HG03442 (cell line): ENCODE data around the gene WTAP.
"Not testable (repeated sequence)": the region's sequence is repeated elsewhere in the genome, so short reads cannot be mapped to it uniquely, and the experiment has no call there.

Experiments used
- ATAC-seq: cut with Tn5 transposase; IDR thresholded peaks from one replicate; pipeline ENCODE4 v1.9.1; 2021; ENCODE audit warnings: mild to moderate bottlenecking, moderate library complexity; ENCODE audit not compliant: unreplicated experiment

WTAP gene

DNA sequence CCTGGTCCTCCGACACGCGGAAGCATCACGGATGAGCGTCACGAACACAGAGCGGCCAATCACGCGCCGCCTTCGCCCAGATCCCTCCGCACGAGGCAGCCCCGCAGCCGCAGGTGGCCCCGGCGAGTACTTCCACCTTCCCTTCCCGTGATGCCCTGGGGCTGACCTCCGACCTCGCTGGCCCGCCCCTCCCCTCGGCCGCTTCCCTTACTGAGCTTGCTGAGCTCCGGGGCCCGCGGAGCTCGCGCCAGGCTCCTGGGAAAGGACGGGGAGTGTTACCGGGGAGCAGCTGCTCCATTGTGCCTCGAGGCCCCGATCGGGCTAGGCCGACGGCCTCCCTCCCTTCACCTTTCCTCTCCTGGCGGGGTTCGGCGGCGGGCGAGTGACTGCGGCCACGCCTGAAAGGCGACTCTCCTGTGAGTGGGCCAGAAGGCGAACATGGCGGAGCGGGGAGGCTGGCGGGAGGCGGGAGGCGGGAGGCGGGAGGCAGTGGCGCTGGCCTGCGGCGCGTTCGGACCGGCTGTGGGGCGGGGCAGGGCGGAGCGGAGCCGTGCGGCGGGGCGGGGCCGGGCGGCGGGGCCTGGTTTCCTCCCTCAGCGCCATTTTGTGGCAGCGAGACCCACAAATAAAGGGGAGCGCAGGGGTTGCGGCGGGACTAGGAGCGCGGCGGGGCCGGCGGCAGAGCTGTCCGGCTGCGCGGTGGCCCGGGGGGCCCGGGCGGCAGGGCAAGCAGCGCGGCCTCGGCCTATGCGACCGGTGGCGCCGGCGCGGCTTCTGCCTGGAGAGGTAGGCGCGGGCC, at the start of gene WTAP:
WTAP (plus strand) TSS at position 589 of the 799 bp plus-strand sequence. CDS start 8,760 bp downstream, outside the sequence.
- peak; percentile 80 for ATAC-seq

DNA sequence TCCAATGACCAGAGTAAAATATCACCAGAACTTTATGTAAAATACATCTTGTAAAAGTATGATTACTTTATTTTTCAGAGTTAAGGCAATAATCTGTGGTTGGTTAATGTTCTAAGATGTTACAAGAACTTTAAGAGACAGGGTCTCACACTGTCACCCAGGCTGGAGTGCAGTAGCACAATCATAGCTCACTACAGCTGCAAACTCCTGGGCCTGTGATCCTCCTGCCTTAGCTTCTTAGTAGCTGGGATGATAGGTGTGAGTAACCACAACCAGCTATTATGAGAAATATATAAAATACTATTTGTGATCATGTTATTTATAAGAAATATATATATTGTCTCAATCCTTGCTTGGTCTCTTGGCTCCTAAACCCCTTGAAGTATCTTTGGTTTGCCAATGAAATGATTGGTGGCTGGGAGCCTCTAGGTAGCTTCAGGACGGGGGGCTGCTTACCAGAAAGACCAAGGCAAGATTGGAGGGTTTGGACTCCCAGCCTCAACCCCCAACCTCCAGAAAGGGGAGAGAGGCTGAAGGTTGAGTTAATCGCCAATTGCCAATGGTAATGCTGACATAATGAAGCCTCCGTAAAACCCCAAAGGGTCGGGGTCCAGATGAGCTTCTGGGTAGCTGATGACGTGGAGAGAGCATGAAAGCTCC, 49.7 kb upstream of the WTAP start:
- ATAC-seq, result no peak

DNA sequence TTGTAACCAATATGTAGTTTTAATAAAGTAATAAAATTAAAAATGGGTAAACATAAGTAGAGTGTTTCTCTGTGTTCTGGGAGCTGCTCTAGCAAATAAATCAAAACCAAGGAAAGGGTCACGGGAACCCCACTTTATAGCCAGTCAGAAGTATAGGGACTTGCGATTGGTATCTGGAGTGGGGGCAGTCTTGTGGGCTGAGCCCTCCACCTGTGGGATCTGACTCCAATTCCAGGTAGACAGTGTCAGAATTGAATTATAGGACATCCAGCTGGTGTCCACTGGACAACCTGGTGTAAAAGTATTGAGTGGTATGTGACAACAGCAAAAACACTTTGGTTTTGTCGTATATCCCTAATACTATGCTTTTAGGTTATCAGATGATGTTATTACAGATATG, 48.7 kb upstream of the WTAP start:
- ATAC-seq, result no peak

DNA sequence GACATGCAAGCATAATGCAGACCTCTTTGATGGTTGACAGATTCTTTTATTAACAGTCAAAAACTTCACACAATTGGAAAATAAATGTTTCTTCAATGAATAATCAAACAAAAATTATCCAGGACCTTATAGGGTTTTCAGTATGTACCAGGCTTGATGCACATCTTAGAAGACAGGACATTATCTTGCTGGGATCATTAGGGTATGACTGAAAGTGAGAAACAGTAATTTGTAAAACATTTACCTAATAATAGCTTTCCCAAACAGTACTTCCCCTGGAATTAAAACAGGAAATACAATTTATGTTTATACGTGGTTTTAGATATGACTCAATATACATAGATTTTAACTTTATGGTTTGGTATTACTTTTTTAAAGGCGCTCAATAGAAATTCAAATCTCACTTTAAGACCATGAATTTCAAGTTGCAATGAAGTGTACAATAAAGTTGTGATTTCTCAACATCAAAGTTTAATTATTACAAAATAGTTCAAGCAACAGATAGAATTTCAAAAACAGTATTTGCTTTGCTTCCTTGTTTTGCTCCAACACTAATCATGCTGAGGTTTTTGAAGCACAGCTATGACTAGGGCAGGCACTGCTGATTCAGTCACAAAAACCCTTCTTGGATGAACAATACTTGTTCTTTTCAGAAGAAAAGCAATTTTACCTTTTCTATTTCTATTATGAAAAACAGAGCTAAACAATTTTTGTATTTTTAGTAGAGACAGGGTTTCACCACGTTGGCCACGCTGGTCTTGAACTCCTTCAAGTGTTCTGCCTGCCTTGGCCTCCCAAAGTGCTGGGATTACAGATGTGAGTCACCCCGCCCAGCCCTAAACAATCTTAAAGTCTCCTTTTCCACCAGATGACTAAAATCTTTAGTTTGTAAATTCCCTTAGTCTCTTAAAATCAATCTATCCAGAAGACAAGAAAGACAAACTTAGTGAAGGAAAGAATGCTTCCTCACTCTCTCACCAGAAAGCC, 47.9 kb upstream of the WTAP start:
- ATAC-seq, result peak; percentile 43

DNA sequence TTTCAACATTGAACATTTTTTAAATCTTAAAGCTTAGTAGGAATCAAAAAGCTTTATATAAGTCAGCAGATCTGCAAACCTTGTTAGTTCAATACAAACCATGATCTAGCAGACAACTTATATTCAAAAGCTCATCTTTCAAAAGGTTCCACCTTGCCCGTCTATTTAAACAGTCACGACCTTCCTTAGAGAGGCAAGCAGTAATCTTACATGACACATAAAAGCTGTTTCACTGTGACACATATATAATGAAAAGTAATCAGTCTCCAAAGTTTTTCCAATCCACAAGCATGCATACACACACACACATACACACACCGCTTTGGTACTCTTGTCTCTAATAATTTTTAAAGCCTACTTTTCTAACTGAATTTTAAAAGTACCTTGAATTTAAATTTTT, 47.2 kb upstream of the WTAP start:
- no peak for ATAC-seq

DNA sequence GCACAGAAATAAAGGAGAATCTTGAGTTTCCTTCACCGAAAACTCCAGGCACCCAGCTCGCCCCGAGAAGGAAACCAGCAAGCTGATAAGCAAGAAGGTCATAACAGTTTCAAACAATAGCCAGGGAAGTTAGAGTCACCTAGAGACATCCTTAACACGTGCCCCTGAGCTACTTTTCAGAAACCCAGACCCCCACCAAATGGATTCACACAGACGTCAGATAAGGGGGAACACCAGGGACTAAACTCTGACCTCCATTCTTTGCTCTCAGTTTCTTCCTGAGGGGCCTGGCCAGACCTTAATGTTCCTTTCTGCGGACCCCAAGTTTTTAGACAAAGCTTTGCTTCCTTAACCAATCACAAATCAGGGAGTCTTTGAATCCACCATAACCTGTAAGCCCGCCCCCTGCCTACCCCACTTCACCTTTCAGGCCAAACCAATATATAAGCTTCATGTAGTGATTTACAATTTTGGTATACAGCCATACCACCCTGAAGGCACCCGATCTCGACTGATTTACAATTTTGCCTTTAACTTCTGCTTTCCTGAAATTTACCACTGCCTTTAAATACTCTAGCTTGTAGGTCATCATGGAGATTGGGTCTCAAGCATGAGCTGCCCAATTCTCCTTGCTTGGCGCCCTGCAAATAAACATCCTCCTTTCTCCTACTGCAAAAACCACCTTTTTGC, 46.0 kb upstream of the WTAP start:
- no peak for ATAC-seq

DNA sequence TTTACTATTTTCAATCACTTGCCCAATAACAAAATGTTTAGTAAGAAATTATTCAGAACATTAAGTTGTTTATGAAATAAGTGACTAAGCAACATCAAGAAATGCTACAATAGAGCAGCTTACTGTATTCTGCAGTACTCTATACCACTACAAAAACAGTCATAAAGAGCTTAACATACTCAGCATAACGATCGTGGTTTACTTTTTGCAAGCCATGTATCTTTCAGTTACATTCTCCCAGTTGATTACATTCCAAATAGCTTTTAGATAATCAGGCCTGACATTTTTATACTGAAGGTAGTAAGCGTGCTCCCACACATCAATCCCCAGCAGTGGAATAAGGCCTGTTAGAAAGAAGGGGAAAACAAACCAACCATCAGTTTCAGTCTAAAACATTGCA, 45.0 kb upstream of the WTAP start:
- ATAC-seq, result no peak

DNA sequence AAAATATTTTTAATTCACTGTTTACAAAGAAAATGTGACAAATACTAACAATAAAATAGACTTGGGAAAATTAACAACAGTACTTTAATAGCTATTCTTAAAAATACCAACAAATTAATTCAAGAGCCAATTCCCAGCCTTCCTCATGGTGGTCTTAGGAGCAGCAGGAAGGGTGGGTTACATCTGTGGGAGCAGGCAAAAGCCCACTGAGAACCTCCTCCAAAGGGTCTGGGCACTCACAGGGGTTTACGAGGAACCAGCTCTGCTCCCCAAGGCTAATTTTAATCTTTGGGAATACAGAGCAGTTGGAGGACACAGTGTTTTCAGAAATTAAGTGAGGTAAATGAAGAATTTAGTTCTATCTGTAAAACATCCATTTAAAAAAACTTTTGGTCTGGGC, 44.5 kb upstream of the WTAP start:
- ATAC-seq, result no peak

DNA sequence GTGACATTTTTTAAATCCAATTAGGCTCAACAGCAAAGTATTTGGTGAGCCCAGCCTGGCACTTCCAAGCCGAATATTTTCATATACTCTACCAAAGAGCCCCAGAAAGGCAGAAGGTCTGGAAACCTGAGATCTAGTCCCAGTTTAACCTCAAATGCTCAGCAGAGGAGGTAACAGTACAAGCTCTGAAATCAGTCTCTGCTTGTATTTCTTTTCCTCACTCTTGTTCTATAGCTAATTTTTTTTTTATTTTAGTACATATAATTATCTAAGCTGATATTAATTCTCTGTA, 43.3 kb upstream of the WTAP start:
- no peak for ATAC-seq

DNA sequence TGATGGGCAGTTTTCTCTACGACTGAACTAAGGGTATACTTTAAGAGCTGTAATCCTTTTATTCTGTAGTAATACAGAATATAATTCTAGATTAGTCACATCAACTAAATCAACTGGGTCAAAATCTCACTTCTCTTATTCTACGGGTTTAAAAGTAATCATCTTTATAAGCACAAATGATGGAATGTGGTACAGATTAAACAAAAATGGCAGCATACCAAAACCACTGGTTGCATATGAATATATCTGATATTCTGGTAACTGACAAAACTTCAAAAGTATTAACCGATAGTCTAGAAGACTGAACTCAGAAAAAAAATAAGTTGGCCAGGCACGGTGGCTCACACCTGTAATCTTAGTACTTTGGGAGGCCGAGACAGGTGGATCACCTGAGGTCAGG, 41.3 kb upstream of the WTAP start:
- ATAC-seq, result no peak

DNA sequence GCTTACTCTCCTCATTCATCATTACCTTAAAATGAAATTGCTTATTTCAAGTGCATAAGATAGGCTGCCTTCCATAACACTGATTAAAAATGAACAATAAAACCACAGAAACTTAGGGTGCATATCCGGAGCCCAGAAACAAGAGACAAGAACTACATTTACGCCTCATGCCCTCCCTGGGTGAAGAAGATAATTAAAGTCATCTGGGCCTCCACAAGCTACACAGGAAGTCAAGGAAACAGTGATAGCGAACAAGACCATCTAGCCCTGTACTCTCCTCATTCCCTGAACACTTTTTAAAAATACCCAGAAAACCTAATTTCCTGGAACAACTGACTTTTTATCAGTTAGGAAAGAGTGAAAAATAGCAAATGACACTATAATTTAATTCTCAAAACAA, 40.6 kb upstream of the WTAP start:
- no peak for ATAC-seq

DNA sequence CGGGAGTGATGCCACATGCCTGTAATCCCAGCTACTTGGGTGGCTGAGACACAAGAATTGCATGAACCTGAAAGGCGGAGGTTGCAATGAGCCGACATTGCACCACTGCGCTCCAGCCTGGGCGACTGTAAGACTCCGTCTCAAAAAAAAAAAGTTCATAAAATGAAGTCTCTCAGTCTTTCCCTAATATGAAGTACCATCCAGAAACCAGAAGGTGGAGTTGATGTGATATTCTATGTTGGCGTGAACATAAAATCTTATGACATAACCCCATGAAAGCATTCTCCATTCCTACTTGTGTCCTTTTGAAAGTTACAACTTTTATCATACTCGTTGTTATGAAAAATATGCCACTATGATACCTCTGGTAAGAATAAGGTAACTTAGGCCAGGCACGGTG, 40.0 kb upstream of the WTAP start:
- no peak for ATAC-seq

DNA sequence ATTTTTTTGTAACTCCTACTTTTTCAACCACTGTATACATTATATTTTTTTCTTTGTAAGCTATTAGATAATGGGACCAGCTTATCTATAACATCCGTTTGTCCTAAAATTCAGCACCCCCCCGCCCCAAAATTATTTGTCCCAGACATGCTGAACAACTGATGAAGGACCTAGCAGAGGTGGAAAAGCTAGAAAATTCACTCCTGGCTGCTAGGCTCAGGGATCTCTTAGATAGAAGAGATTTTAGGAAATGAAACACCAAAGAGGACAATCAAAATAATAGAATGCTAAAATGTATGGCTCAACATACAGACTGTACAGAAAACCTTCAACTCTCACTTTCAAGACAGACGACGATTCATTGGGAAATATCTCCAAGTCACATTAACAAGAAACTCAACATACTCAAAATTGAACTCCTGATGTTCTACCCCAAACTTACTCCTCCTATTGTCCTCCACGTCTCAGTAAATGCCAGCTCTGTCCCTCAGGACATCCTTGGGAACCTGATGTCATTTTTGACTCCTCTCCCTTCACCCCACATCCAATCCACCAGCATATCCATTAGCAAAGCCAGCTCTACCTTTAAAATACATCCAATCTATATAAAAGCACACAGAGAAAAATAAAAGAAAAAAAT, 38.9 kb upstream of the WTAP start:
- no peak for ATAC-seq

DNA sequence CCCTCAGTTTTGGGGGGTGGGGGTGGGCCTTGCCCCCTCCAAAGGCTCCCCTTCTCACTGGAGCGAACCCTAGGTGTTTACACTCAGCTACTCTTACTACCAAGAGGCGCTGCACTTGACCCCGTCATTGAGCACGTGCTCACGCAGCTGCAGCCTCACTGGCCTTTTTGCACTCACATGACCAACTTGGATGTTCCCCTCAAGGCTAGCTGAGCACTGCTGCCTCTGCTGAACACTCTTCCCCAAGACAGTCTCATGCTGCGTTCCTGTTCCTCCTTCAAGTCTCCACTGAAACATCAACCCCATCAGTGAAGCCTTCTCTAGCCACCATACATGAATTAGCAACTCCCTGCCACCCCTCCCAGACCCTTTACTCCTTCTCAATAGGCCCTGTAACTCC, 38.3 kb upstream of the WTAP start:
- ATAC-seq, result no peak

DNA sequence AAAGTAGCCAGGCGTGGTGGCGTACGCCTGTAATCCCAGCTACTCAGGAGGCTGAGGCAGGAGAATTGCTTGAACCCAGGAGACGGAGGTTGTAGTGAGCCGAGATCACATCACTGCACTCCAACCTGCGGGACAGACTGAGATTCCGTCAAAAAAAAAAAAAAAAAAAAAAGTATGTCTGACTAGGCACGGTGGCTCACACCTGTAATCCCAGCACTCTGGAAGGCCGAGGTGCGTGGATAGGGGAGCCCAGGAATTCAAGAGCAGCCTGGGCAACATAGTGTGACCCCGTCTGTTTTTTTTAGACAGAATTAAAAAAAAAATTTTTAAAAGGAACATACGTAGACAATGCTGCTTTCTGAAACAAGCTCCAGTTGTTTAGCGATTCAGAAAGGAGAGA, 37.2 kb upstream of the WTAP start:
- not testable (repeated sequence) for ATAC-seq

DNA sequence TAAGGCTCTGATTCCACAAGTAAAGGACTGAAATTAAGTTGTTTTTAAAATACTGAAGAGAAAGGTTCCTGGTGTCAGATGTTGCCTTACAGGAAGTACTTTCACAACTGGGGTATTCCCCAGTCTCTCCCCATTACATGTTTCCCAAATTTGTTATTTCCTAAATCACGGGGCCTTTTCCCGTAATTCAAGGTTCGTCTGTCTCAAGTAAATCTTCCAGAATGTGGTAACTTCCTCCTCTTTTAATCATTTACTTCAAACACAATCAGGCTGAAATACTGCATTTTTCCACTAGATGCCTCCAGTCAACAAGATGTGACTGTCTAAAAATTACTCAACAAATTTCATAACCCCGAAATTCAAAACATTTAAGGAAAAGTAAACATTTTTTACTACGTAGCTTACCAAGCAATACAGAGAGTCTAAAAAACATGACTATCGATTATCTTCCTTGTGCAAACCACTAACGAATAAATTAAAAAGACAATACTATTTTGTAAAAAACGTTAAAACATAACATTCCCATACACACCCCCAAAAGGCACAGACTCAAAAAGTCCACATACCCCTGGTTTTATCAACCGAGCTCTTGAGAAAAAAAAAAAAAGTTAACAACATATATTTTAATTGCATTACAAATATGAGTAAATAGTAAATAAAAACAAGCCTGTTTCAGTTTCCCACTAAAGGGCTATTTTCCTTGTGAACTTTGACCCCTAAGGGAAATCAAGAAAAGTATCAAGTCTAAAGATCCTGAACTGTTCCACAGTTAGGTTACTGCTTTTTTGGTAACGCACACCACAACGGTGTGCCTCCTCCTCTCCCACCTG, 36.0 kb upstream of the WTAP start:
- ATAC-seq, result no peak

DNA sequence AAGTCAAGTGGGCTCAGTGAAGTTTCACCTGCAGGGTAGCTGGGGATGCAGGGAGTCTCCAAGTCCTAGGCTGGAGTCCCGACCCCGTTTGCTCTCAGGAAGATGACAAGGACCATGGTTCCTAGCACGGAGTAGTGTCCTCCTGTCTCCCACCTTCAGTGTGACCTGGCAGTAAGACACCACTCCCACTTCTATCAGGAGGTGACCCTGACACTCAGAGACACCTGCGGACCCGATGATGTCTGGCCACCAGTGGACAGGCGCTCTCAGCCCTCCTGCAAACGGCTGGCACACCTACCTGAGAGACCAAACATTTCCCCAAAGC, 35.4 kb upstream of the WTAP start:
- ATAC-seq, result no peak

DNA sequence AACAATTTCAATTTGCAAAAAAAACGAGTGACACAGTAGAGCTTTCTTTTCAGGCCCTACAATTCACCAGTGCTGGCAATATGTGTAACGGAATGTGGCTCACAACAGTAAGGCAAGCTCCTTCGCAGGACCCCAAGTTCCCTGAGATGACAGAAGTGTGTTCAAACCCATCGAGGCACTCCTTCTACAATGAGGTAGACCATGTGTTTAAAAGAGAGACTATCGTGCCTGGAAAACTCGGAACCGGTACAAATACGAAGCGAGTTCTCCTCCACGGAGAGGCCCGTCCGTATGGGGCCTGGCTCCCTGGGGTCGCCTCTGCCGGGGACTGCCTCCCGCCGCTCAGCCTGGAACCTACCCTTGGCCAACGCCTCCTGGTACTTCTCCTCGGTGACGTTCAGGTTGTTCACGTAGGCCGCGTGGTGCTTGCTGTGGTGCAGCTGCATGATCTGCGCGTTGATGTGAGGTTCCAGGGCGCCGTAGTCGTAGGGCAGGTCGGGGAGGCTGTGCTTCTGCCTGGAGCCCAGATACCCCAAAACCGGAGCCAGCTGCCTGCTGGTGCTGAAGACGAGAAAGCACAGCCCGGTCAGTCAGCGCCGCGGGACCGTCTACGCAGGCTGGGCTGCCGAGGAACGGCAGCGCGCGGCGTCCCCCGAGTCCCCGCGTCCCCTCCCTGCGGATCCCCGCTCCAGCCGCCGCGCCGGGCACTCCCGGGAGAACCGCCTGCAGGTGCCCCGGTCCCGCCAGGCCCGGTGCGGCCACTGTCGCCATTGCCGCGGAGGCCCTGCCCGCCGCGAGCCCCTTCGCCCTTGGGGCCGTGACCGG, 34.8 kb upstream of the WTAP start:
- peak; percentile 43 for ATAC-seq
